ENCODE measurements around the gene NAALADL2. TPM values are rescaled to one million over a fixed set of nuclear protein-coding genes. Genes with fewer than 3 reads are reported as not detected.

Gene NAALADL2
- total RNA-seq, 1 experiment from 2014 or later = 12.8 TPM

DNA sequence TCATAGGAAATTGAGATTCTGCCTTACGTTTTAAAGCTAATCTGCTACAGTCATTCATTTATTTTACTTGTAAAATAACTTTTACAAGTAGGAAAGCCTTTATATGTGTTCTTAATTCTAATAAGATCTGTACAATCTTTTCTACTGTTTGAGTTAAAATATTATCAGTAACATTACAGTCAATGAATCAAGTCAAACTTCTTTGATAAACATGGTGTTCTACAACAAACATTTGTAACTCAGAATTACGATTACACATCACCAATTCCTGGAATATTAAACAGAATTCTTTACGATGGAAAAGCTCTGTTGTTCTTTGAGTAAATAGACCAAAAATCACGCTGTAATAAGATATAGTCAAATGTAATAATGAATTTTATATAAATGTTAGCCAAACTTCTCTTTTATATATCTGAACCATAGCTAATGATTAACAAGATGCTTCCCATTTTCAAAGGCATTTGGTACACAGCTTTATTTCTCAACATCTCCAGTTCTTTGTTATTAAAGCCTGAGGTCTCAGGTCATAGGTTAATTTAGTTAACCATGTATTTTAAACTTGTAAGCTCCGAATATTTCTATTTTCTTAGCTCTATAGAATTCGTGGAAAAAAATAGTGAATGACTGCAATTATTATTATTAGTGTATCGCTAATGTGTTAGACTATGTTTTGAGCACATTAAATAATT lies 232.4 kb downstream of the NAALADL2 start:
- CTCF ChIA-PET = interaction anchor here (0.7 kb wide), 1 partner anchor 141 kb away, joined by 3 read pairs; no protein-coding TSS in a partner anchor
- no peaks in the 10 kb centered on the region; the same call in 1 of the 2 replicates for H3K9me2 ChIP-seq (ENCODE audit: insufficient read depth)
- H3K79me2 ChIP-seq (ENCODE audit: low read depth) = no peaks in the 10 kb centered on the region
- peak in 1 of 2 experiments; percentile 8 for DNase-seq
- H3K27ac ChIP-seq = no peak overlapping the region
- POLR2A ChIA-PET (ENCODE audit: unreplicated experiment) = no interaction called here
- H3K4me2 ChIP-seq = no peak overlapping the region
- no peak overlapping the region for H3K4me3 ChIP-seq
- TF ChIP-seq, protein P1, sequence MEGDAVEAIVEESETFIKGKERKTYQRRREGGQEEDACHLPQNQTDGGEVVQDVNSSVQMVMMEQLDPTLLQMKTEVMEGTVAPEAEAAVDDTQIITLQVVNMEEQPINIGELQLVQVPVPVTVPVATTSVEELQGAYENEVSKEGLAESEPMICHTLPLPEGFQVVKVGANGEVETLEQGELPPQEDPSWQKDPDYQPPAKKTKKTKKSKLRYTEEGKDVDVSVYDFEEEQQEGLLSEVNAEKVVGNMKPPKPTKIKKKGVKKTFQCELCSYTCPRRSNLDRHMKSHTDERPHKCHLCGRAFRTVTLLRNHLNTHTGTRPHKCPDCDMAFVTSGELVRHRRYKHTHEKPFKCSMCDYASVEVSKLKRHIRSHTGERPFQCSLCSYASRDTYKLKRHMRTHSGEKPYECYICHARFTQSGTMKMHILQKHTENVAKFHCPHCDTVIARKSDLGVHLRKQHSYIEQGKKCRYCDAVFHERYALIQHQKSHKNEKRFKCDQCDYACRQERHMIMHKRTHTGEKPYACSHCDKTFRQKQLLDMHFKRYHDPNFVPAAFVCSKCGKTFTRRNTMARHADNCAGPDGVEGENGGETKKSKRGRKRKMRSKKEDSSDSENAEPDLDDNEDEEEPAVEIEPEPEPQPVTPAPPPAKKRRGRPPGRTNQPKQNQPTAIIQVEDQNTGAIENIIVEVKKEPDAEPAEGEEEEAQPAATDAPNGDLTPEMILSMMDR (conservative IDR thresholded peaks at IDR 0.05) = no peak
- TF ChIP-seq EZH2 (IDR thresholded peaks at IDR 0.05; ENCODE audit: low read depth) = no peak
- H3K27me3 ChIP-seq (ENCODE audit: insufficient read depth, low read depth) = no peaks in the 10 kb centered on the region
- H2AFZ ChIP-seq = no peak overlapping the region
- no peaks in the 10 kb centered on the region for H3F3A ChIP-seq (ENCODE audit: insufficient read depth, low read depth)
- no peaks in the 10 kb centered on the region for H3K4me1 ChIP-seq (replicated peaks; ENCODE audit: insufficient read depth)
- intact Hi-C loops (cut with micrococcal nuclease; ENCODE audit: unreplicated experiment) = no loop called here
- no peaks in the 10 kb centered on the region for H4K20me1 ChIP-seq (ENCODE audit: insufficient read depth)
- H3K9me3 ChIP-seq (ENCODE audit: insufficient read depth, low read depth) = peaks cover 5% of the 10 kb centered on the region; the same call in 1 of the 2 replicates
- BruUV-seq (replicated peaks) = no TSS peak
- no peaks in the 10 kb centered on the region for H3K36me3 ChIP-seq (ENCODE audit: low read depth)

DNA sequence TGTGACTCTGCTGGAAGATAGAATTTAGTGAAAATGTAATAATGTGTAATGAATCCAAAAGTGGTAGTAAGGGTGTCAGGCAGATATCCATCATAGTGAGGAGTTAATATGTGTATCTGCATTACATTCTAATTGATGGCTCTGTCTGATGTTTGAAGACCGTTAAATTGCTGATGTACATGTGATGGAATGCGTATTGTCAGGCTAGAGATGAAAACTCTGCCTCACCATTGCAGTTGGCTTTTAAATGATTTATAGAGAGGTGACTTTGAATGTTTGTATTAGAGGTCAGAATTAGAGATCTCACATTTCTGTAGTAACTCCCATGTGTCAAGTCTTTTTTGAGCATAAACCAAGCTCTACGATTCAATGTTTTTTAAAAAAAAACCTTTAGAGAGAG lies 234.6 kb downstream of the NAALADL2 start:
- Histone ChIP-seq H3K79me2 (ENCODE audit: low read depth) (no peaks in the 10 kb centered on the region), H3K9me2 (ENCODE audit: insufficient read depth) (no peaks in the 10 kb centered on the region; the same call in 1 of the 2 replicates), H4K20me1 (ENCODE audit: insufficient read depth) (no peaks in the 10 kb centered on the region), H3K36me3 (ENCODE audit: low read depth) (no peaks in the 10 kb centered on the region), H3F3A (ENCODE audit: insufficient read depth, low read depth) (no peaks in the 10 kb centered on the region), H3K27ac (no peak overlapping the region), H3K27me3 (ENCODE audit: insufficient read depth, low read depth) (no peaks in the 10 kb centered on the region), H2AFZ (no peak overlapping the region), H3K9me3 (ENCODE audit: insufficient read depth, low read depth) (no peaks in the 10 kb centered on the region; the same call in 1 of the 2 replicates), H3K4me2 (no peak overlapping the region), H3K4me1 (replicated peaks; ENCODE audit: insufficient read depth) (no peaks in the 10 kb centered on the region), H3K4me3 (no peak overlapping the region)
- TF ChIP-seq EZH2 (IDR thresholded peaks at IDR 0.05; ENCODE audit: low read depth) = no peak
- TF ChIP-seq, protein P1 (conservative IDR thresholded peaks at IDR 0.05) = no peak
- ChIA-PET CTCF (no interaction called here), POLR2A (ENCODE audit: unreplicated experiment) (no interaction called here)
- intact Hi-C loops (cut with micrococcal nuclease; ENCODE audit: unreplicated experiment) = no loop called here
- no peak for DNase-seq
- no TSS peak for BruUV-seq (replicated peaks)

DNA sequence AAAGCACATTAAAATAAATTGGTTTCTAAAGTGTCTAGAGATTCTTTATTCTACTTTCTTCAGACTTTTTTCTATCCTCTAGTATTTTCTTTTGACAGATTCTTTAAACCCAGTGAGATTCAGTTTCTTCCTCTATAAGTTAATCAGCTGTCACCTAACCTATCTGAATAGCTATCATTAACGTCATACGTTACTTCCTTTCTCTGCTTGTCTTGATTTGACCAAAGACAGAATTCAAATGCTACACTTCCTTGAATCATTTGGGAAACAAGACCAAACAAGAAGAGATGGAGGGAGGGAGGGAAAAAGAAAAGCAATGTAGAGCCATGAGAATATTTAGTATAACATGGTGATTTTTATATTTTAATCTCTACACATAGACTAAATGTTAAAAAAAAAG lies 235.2 kb downstream of the NAALADL2 start:
- no peaks in the 10 kb centered on the region for H3K4me1 ChIP-seq (replicated peaks; ENCODE audit: insufficient read depth)
- TF ChIP-seq, protein P1 (conservative IDR thresholded peaks at IDR 0.05) = no peak
- TF ChIP-seq EZH2 (IDR thresholded peaks at IDR 0.05; ENCODE audit: low read depth) = no peak
- H3K9me3 ChIP-seq (ENCODE audit: insufficient read depth, low read depth) = no peaks in the 10 kb centered on the region; the same call in 1 of the 2 replicates
- H4K20me1 ChIP-seq (ENCODE audit: insufficient read depth) = no peaks in the 10 kb centered on the region
- H3K27ac ChIP-seq = no peak overlapping the region
- no peak for DNase-seq
- no peak overlapping the region for H3K4me2 ChIP-seq
- H3K27me3 ChIP-seq (ENCODE audit: insufficient read depth, low read depth) = no peaks in the 10 kb centered on the region
- H3K79me2 ChIP-seq (ENCODE audit: low read depth) = no peaks in the 10 kb centered on the region
- no peaks in the 10 kb centered on the region; the same call in 1 of the 2 replicates for H3K9me2 ChIP-seq (ENCODE audit: insufficient read depth)
- H3K4me3 ChIP-seq = no peak overlapping the region
- ChIA-PET POLR2A (ENCODE audit: unreplicated experiment) (no interaction called here), CTCF (no interaction called here)
- H2AFZ ChIP-seq = no peak overlapping the region
- no peaks in the 10 kb centered on the region for H3K36me3 ChIP-seq (ENCODE audit: low read depth)
- no peaks in the 10 kb centered on the region for H3F3A ChIP-seq (ENCODE audit: insufficient read depth, low read depth)
- BruUV-seq (replicated peaks) = no TSS peak
- intact Hi-C loops (cut with micrococcal nuclease; ENCODE audit: unreplicated experiment) = no loop called here
